Measurements from ENCODE around the gene TGFBR3.

The TGFBR3 gene

GRCh38 chr1:91913018-91913417, 27.1 kb upstream of the TGFBR3 start:
- H3K9ac ChIP-seq (ENCODE audit: low read depth, low read length, poor library complexity): no peak overlapping the region
- no peak overlapping the region for H2AFZ ChIP-seq (ENCODE audit: low read length)
- no peaks in the 10 kb centered on the region for H3K9me3 ChIP-seq (replicated peaks in 1 of 2; ENCODE audit: control insufficient read depth in 2 of 2, insufficient read depth in 1 of 2, low read depth in 1 of 2, low read length in 2 of 2)
- no peak overlapping the region for H3K18ac ChIP-seq (ENCODE audit: low read length)
- no CpG with 5 or more reads among the region's 3 CpGs for WGBS, 2 donors (ENCODE audit: extremely low coverage in 2 of 2, insufficient read length in 2 of 2, insufficient replicate concordance in 1 of 2)
- no peak overlapping the region for H3K4me3 ChIP-seq (ENCODE audit: low read length in 2 of 2)
- no peak for DNase-seq (ENCODE audit: low spot score)
- H3K23ac ChIP-seq (ENCODE audit: low read depth, low read length, poor library complexity): no peak overlapping the region
- H2BK15ac ChIP-seq (ENCODE audit: low read length): no peak overlapping the region
- no peak overlapping the region for H3K27ac ChIP-seq (replicated peaks; ENCODE audit: low read length)
- no peaks in the 10 kb centered on the region for H3K4me1 ChIP-seq (ENCODE audit: control insufficient read depth in 2 of 2, insufficient read depth in 1 of 2, low read depth in 1 of 2, low read length in 2 of 2)
- H3K79me1 ChIP-seq (ENCODE audit: low read depth, low read length): no peaks in the 10 kb centered on the region
- no peak overlapping the region for H2BK12ac ChIP-seq (ENCODE audit: low read length)
- no peak overlapping the region for H4K91ac ChIP-seq (ENCODE audit: low read depth, low read length, poor library complexity)
- H3K36me3 ChIP-seq (replicated peaks in 1 of 2; ENCODE audit: control insufficient read depth in 2 of 2, insufficient read depth in 2 of 2, low read length in 2 of 2): no peaks in the 10 kb centered on the region
- no peak overlapping the region for H2BK5ac ChIP-seq (ENCODE audit: low read length)
- H2AK5ac ChIP-seq (ENCODE audit: low read depth, low read length): no peak overlapping the region
- no peaks in the 10 kb centered on the region for H3K27me3 ChIP-seq (ENCODE audit: control insufficient read depth in 3 of 3, insufficient read depth in 3 of 3, low read depth in 1 of 3, low read length in 3 of 3)
- H3K4me2 ChIP-seq (ENCODE audit: insufficient read depth, low read length, poor library complexity, severe bottlenecking): no peak overlapping the region
- H3K4ac ChIP-seq (ENCODE audit: low read length): no peak overlapping the region
- H4K8ac ChIP-seq (ENCODE audit: low read depth, low read length): no peak overlapping the region
- no peak overlapping the region for H2BK120ac ChIP-seq (ENCODE audit: low read depth, low read length)
- H3K14ac ChIP-seq (ENCODE audit: low read length): no peak overlapping the region

GRCh38 chr1:91912266-91912665, 26.3 kb upstream of the TGFBR3 start:
- Histone ChIP-seq H4K91ac (ENCODE audit: low read depth, low read length, poor library complexity) (no peak overlapping the region), H3K27me3 (ENCODE audit: control insufficient read depth in 3 of 3, insufficient read depth in 3 of 3, low read depth in 1 of 3, low read length in 3 of 3) (no peaks in the 10 kb centered on the region), H3K4me3 (ENCODE audit: low read length in 2 of 2) (no peak overlapping the region), H2BK15ac (ENCODE audit: low read length) (no peak overlapping the region), H3K27ac (replicated peaks; ENCODE audit: low read length) (no peak overlapping the region), H3K18ac (ENCODE audit: low read length) (no peak overlapping the region), H3K9ac (ENCODE audit: low read depth, low read length, poor library complexity) (no peak overlapping the region), H2AK5ac (ENCODE audit: low read depth, low read length) (no peak overlapping the region), H3K4me1 (ENCODE audit: control insufficient read depth in 2 of 2, insufficient read depth in 1 of 2, low read depth in 1 of 2, low read length in 2 of 2) (no peaks in the 10 kb centered on the region), H2BK120ac (ENCODE audit: low read depth, low read length) (no peak overlapping the region), H2AFZ (ENCODE audit: low read length) (no peak overlapping the region), H4K8ac (ENCODE audit: low read depth, low read length) (no peak overlapping the region), H3K14ac (ENCODE audit: low read length) (no peak overlapping the region), H2BK12ac (ENCODE audit: low read length) (no peak overlapping the region), H3K9me3 (replicated peaks in 1 of 2; ENCODE audit: control insufficient read depth in 2 of 2, insufficient read depth in 1 of 2, low read depth in 1 of 2, low read length in 2 of 2) (no peaks in the 10 kb centered on the region), H3K23ac (ENCODE audit: low read depth, low read length, poor library complexity) (no peak overlapping the region), H3K4ac (ENCODE audit: low read length) (no peak overlapping the region), H3K4me2 (ENCODE audit: insufficient read depth, low read length, poor library complexity, severe bottlenecking) (no peak overlapping the region), H3K36me3 (replicated peaks in 1 of 2; ENCODE audit: control insufficient read depth in 2 of 2, insufficient read depth in 2 of 2, low read length in 2 of 2) (no peaks in the 10 kb centered on the region), H3K79me1 (ENCODE audit: low read depth, low read length) (no peaks in the 10 kb centered on the region), H2BK5ac (ENCODE audit: low read length) (no peak overlapping the region)
- DNase-seq (ENCODE audit: low spot score): no peak
- no CpG with 5 or more reads among the region's 1 CpG for WGBS, 2 donors (ENCODE audit: extremely low coverage in 2 of 2, insufficient read length in 2 of 2, insufficient replicate concordance in 1 of 2)

GRCh38 chr1:91901231-91901630, 15.3 kb upstream of the TGFBR3 start:
- no peak overlapping the region for H4K91ac ChIP-seq (ENCODE audit: low read depth, low read length, poor library complexity)
- H2BK15ac ChIP-seq (ENCODE audit: low read length): no peak overlapping the region
- H2BK12ac ChIP-seq (ENCODE audit: low read length): no peak overlapping the region
- no peak overlapping the region for H3K14ac ChIP-seq (ENCODE audit: low read length)
- H2AK5ac ChIP-seq (ENCODE audit: low read depth, low read length): no peak overlapping the region
- no peaks in the 10 kb centered on the region for H3K4me1 ChIP-seq (ENCODE audit: control insufficient read depth in 2 of 2, insufficient read depth in 1 of 2, low read depth in 1 of 2, low read length in 2 of 2)
- H4K8ac ChIP-seq (ENCODE audit: low read depth, low read length): no peak overlapping the region
- H3K9me3 ChIP-seq (replicated peaks in 1 of 2; ENCODE audit: control insufficient read depth in 2 of 2, insufficient read depth in 1 of 2, low read depth in 1 of 2, low read length in 2 of 2): no peaks in the 10 kb centered on the region
- H3K27ac ChIP-seq (replicated peaks; ENCODE audit: low read length): no peak overlapping the region
- no peaks in the 10 kb centered on the region for H3K27me3 ChIP-seq (ENCODE audit: control insufficient read depth in 3 of 3, insufficient read depth in 3 of 3, low read depth in 1 of 3, low read length in 3 of 3)
- H2BK120ac ChIP-seq (ENCODE audit: low read depth, low read length): no peak overlapping the region
- no peak overlapping the region for H2BK5ac ChIP-seq (ENCODE audit: low read length)
- no peak for DNase-seq (ENCODE audit: low spot score)
- no peaks in the 10 kb centered on the region for H3K79me1 ChIP-seq (ENCODE audit: low read depth, low read length)
- H3K18ac ChIP-seq (ENCODE audit: low read length): no peak overlapping the region
- no peak overlapping the region for H3K9ac ChIP-seq (ENCODE audit: low read depth, low read length, poor library complexity)
- no peak overlapping the region for H3K4ac ChIP-seq (ENCODE audit: low read length)
- H3K4me2 ChIP-seq (ENCODE audit: insufficient read depth, low read length, poor library complexity, severe bottlenecking): no peak overlapping the region
- no peak overlapping the region for H2AFZ ChIP-seq (ENCODE audit: low read length)
- H3K4me3 ChIP-seq (ENCODE audit: low read length in 2 of 2): no peak overlapping the region
- H3K36me3 ChIP-seq (replicated peaks in 1 of 2; ENCODE audit: control insufficient read depth in 2 of 2, insufficient read depth in 2 of 2, low read length in 2 of 2): no peaks in the 10 kb centered on the region
- H3K23ac ChIP-seq (ENCODE audit: low read depth, low read length, poor library complexity): no peak overlapping the region

GRCh38 chr1:91900562-91900961, 14.6 kb upstream of the TGFBR3 start:
- Histone ChIP-seq H3K14ac (ENCODE audit: low read length) (no peak overlapping the region), H4K8ac (ENCODE audit: low read depth, low read length) (no peak overlapping the region), H3K27ac (replicated peaks; ENCODE audit: low read length) (no peak overlapping the region), H4K91ac (ENCODE audit: low read depth, low read length, poor library complexity) (no peak overlapping the region), H2AFZ (ENCODE audit: low read length) (no peak overlapping the region), H3K9ac (ENCODE audit: low read depth, low read length, poor library complexity) (no peak overlapping the region), H2BK15ac (ENCODE audit: low read length) (no peak overlapping the region), H2AK5ac (ENCODE audit: low read depth, low read length) (no peak overlapping the region), H3K9me3 (replicated peaks in 1 of 2; ENCODE audit: control insufficient read depth in 2 of 2, insufficient read depth in 1 of 2, low read depth in 1 of 2, low read length in 2 of 2) (no peaks in the 10 kb centered on the region), H3K36me3 (replicated peaks in 1 of 2; ENCODE audit: control insufficient read depth in 2 of 2, insufficient read depth in 2 of 2, low read length in 2 of 2) (no peaks in the 10 kb centered on the region), H3K18ac (ENCODE audit: low read length) (no peak overlapping the region), H3K4me2 (ENCODE audit: insufficient read depth, low read length, poor library complexity, severe bottlenecking) (no peak overlapping the region), H3K4me3 (ENCODE audit: low read length in 2 of 2) (no peak overlapping the region), H2BK12ac (ENCODE audit: low read length) (no peak overlapping the region), H3K23ac (ENCODE audit: low read depth, low read length, poor library complexity) (no peak overlapping the region), H3K79me1 (ENCODE audit: low read depth, low read length) (no peaks in the 10 kb centered on the region), H3K4ac (ENCODE audit: low read length) (no peak overlapping the region), H3K4me1 (ENCODE audit: control insufficient read depth in 2 of 2, insufficient read depth in 1 of 2, low read depth in 1 of 2, low read length in 2 of 2) (no peaks in the 10 kb centered on the region), H2BK120ac (ENCODE audit: low read depth, low read length) (no peak overlapping the region), H2BK5ac (ENCODE audit: low read length) (no peak overlapping the region), H3K27me3 (ENCODE audit: control insufficient read depth in 3 of 3, insufficient read depth in 3 of 3, low read depth in 1 of 3, low read length in 3 of 3) (peaks cover 0 to 2% (median 0%) of the 10 kb centered on the region in 3 experiments)
- WGBS, 2 donors (ENCODE audit: extremely low coverage in 2 of 2, insufficient read length in 2 of 2, insufficient replicate concordance in 1 of 2): no CpG with 5 or more reads among the region's 1 CpG
- DNase-seq (ENCODE audit: low spot score): no peak

Data from neuronal stem cell (in vitro differentiated cells).